IMR-90 (cell line): ENCODE data around the gene FAM229A. TPM values are rescaled to one million over a fixed set of nuclear protein-coding genes. Genes with fewer than 3 reads are reported as not detected.

Source experiments
- ATAC-seq: fragments of 200-7000 bp; cut with Tn5 transposase; 2 replicates; pipeline ENCODE4 v1.9.1; 2020; ENCODE audit warnings: low read depth, mild to moderate bottlenecking, moderate library complexity
- BruUV-seq: library from RNA; stranded (reverse); fragments of 400-500 nt; replicated peaks from 2 replicates; lab custom pipeline; 2021; lab: Mats Ljungman, UMichigan
- CTCF ChIA-PET: fragments of 300-600 bp; formaldehyde crosslinking; extraction: SDS; loops from one replicate; lab custom pipeline; 2021; ENCODE audit warnings: antibody characterized with exemption; lab: Yijun Ruan, JAX
- POLR2A ChIA-PET: fragments of 300-600 bp; sonication (Branson Sonifier 250); formaldehyde crosslinking; loops from one replicate; lab custom pipeline; 2022; ENCODE audit warnings: antibody characterized with exemption; ENCODE audit not compliant: unreplicated experiment; lab: Charles Lee
- DNase-seq: peaks from one replicate; pipeline ENCODE4 v3.0.0; 2013
- H2AFZ ChIP-seq: replicated peaks from 2 replicates; pipeline ENCODE3; 2013; ENCODE audit warnings: low read length, mild to moderate bottlenecking; ENCODE audit not compliant: poor library complexity
- H2AK5ac ChIP-seq: 2 replicates; pipeline ENCODE4 v1.6.1; 2013; ENCODE audit warnings: low read depth, low read length, inconsistent platforms
- H2AK9ac ChIP-seq: replicated peaks from 2 replicates; pipeline ENCODE3; 2013; ENCODE audit warnings: mild to moderate bottlenecking, low read depth, low read length, moderate library complexity; ENCODE audit not compliant: poor library complexity
- H2BK120ac ChIP-seq: 2 replicates; pipeline ENCODE4 v1.6.1; 2013; ENCODE audit warnings: low read depth, low read length, inconsistent platforms
- H2BK15ac ChIP-seq: 3 replicates; pipeline ENCODE4 v1.6.1; 2013; ENCODE audit warnings: low read depth, low read length, inconsistent platforms
- H2BK20ac ChIP-seq: 2 replicates; pipeline ENCODE4 v1.6.1; 2013; ENCODE audit warnings: low read depth, mild to moderate bottlenecking, inconsistent platforms, low read length, moderate library complexity
- H2BK5ac ChIP-seq: 2 replicates; pipeline ENCODE4 v1.6.1; 2013; ENCODE audit warnings: mild to moderate bottlenecking, low read depth, low read length, inconsistent platforms; ENCODE audit not compliant: poor library complexity, severe bottlenecking
- H3K14ac ChIP-seq: replicated peaks from 2 replicates; pipeline ENCODE4 v1.6.1; 2013; ENCODE audit warnings: low read depth, low read length, inconsistent platforms
- H3K18ac ChIP-seq: 2 replicates; pipeline ENCODE4 v1.6.1; 2013; ENCODE audit warnings: low read depth, low read length, control low read depth
- H3K23ac ChIP-seq: 2 replicates; pipeline ENCODE4 v1.6.1; 2013; ENCODE audit warnings: low read depth, low read length, inconsistent platforms
- H3K27ac ChIP-seq: 2 replicates; pipeline ENCODE4 v1.5.1; 2013; ENCODE audit warnings: mild to moderate bottlenecking, control low read depth, low read length; ENCODE audit not compliant: insufficient read depth
- H3K27me3 ChIP-seq: 2 replicates; pipeline ENCODE4 v1.6.1; 2013; ENCODE audit warnings: low read length; ENCODE audit not compliant: control insufficient read depth, insufficient read depth
- H3K36me3 ChIP-seq: 2 replicates; pipeline ENCODE4 v1.6.1; 2013; ENCODE audit warnings: low read length, mixed read lengths; ENCODE audit not compliant: control insufficient read depth, insufficient read depth
- H3K4ac ChIP-seq: 2 replicates; pipeline ENCODE4 v1.6.1; 2013; ENCODE audit warnings: low read depth, low read length, inconsistent platforms
- H3K4me1 ChIP-seq: 2 replicates; pipeline ENCODE4 v1.6.1; 2013; ENCODE audit warnings: low read length, mixed read lengths; ENCODE audit not compliant: control insufficient read depth, insufficient read depth
- H3K4me2 ChIP-seq: 2 replicates; pipeline ENCODE4 v1.6.1; 2013; ENCODE audit warnings: low read depth, mild to moderate bottlenecking, control low read depth, low read length, moderate library complexity
- H3K4me3 ChIP-seq: 2 replicates; pipeline ENCODE4 v1.5.1; 2013; ENCODE audit warnings: low read depth, mild to moderate bottlenecking, control low read depth, low read length, moderate library complexity; ENCODE audit not compliant: insufficient read depth
- H3K56ac ChIP-seq: 2 replicates; pipeline ENCODE4 v1.6.1; 2013; ENCODE audit warnings: low read length, inconsistent platforms; ENCODE audit not compliant: insufficient read depth; ENCODE audit errors: extremely low read depth
- H3K79me1 ChIP-seq, 2 experiments: 2 replicates each; pipeline ENCODE4 v1.6.1; 2013; ENCODE audit warnings: low read length in 2 of 2, inconsistent platforms in 1 of 2, low read depth in 1 of 2
- H3K9ac ChIP-seq: 2 replicates; pipeline ENCODE4 v1.6.1; 2013; ENCODE audit warnings: low read depth, low read length, control low read depth
- H3K9me1 ChIP-seq: 2 replicates; pipeline ENCODE4 v1.6.1; 2013; ENCODE audit warnings: low read length, inconsistent platforms; ENCODE audit not compliant: insufficient read depth
- H3K9me3 ChIP-seq: 2 replicates; pipeline ENCODE4 v1.6.1; 2013; ENCODE audit warnings: low read length; ENCODE audit not compliant: control insufficient read depth, insufficient read depth
- H4K20me1 ChIP-seq: 2 replicates; pipeline ENCODE4 v1.6.1; 2013; ENCODE audit warnings: low read length, inconsistent platforms; ENCODE audit not compliant: insufficient read depth
- H4K5ac ChIP-seq: 2 replicates; pipeline ENCODE4 v1.6.1; 2013; ENCODE audit warnings: mild to moderate bottlenecking, low read depth, low read length, control low read depth
- H4K8ac ChIP-seq, 2 experiments: 2 replicates each; pipeline ENCODE4 v1.6.1; 2013; ENCODE audit warnings: low read depth in 2 of 2, low read length in 2 of 2, control low read depth in 1 of 2, inconsistent platforms in 1 of 2
- H4K91ac ChIP-seq: 2 replicates; pipeline ENCODE4 v1.6.1; 2013; ENCODE audit warnings: low read depth, low read length, inconsistent platforms; ENCODE audit not compliant: insufficient read depth
- SMC3 ChIP-seq: fragments of 150-350 bp; IDR thresholded peaks from 2 replicates; pipeline ENCODE4 v1.6.1; 2016; ENCODE audit warnings: low read depth, mild to moderate bottlenecking, antibody characterized with exemption, low read length, moderate library complexity
- WGBS, 2 experiments: methylation state at CpG; one replicate each; pipeline versions ENCODE4 v1.1.5 to v1.1.7; 2013; ENCODE audit warnings: missing lambda C conversion rate in 2 of 2; ENCODE audit not compliant: insufficient read length in 1 of 2; ENCODE audit errors: extremely low coverage in 2 of 2; 5-methylcytosine and 5-hydroxymethylcytosine counted together
- dilution Hi-C: fragments of 300-500 bp; cut with HindIII; formaldehyde crosslinking; loops from one replicate; pipeline ENCODE4 v1.14.3; 2018; ENCODE audit warnings: low sequenced_read_pairs; ENCODE audit not compliant: unreplicated experiment
- in situ Hi-C: fragments of 300-500 bp; cut with MboI; formaldehyde crosslinking; loops from 3 replicates; pipeline ENCODE4 v1.14.3; 2019; ENCODE audit warnings: low sequenced_read_pairs, inconsistent platforms, mixed read lengths
- intact Hi-C: fragments of 100-400 bp; cut with micrococcal nuclease; formaldehyde crosslinking; loops from 2 replicates; pipeline ENCODE4 v1.10.0; 2022
- polyA plus RNA-seq, 3 experiments: library from polyadenylated mRNA; depleted of rRNA; stranded (reverse); fragments of >200 nt; gene quantifications; 2 replicates each; pipeline ENCODE4 v1.2.3, GENCODE V29; 2012; ENCODE audit warnings: low replicate concordance in 1 of 3
- total RNA-seq: library from RNA; depleted of rRNA; stranded (reverse); fragments of >200 nt; gene quantifications from 2 replicates; pipeline ENCODE4 v1.2.3, GENCODE V29; 2012

FAM229A gene
- total and polyA plus RNA-seq, 2 of the 4 experiments (the other 2 are of a cell fraction) = 0.36 to 4.3 TPM

GRCh38 chr1:32331549-32331948 is 30.7 kb downstream of the FAM229A start:
- no peak overlapping the region for H4K91ac ChIP-seq
- H3K9ac ChIP-seq = no peak overlapping the region
- no peak for ATAC-seq
- H3K56ac ChIP-seq = no peak overlapping the region
- peaks cover 34% of the 10 kb centered on the region for H4K20me1 ChIP-seq
- POLR2A ChIA-PET = interaction anchor here (0.6 kb wide), 1 partner anchor 115 kb away, joined by 3 read pairs; no protein-coding TSS in a partner anchor
- peaks cover 19% of the 10 kb centered on the region; the same call in 1 of the 2 replicates for H3K9me1 ChIP-seq
- H2AK9ac ChIP-seq = no peak overlapping the region
- no peak overlapping the region for H2BK5ac ChIP-seq
- peaks cover 19 to 73% of the 10 kb centered on the region in 2 experiments; a peak in 3 of 4 replicates for H3K79me1 ChIP-seq
- no TSS peak for BruUV-seq
- no peak overlapping the region for H4K5ac ChIP-seq
- H3K14ac ChIP-seq = no peak overlapping the region
- no peaks in the 10 kb centered on the region for H3K27me3 ChIP-seq
- H2AK5ac ChIP-seq = no peak overlapping the region
- H3K4me3 ChIP-seq = no peak overlapping the region
- 92% methylated on average over 2 of the region's 12 CpGs; no CpG with 5 or more reads in 1 of the 2 experiments for WGBS, 2 experiments
- no peak overlapping the region for H3K18ac ChIP-seq
- H3K4me2 ChIP-seq = no peak overlapping the region
- CTCF ChIA-PET = no interaction called here
- peaks cover 69% of the 10 kb centered on the region for H3K36me3 ChIP-seq
- H2AFZ ChIP-seq = no peak overlapping the region
- H3K4ac ChIP-seq = no peak overlapping the region
- in situ Hi-C loops (no loop called here), dilution Hi-C loops (no loop called here), intact Hi-C loops (loop anchor here (5.0 kb wide), 1 partner anchor 89 kb away; no protein-coding TSS in a partner anchor)
- H4K8ac ChIP-seq = no peak overlapping the region
- H3K4me1 ChIP-seq = peaks cover 4% of the 10 kb centered on the region
- no peak for TF ChIP-seq SMC3
- no peak for DNase-seq
- no peak overlapping the region for H2BK120ac ChIP-seq
- no peak overlapping the region for H2BK15ac ChIP-seq
- no peak overlapping the region for H3K27ac ChIP-seq
- H3K23ac ChIP-seq = no peak overlapping the region
- no peak overlapping the region for H2BK20ac ChIP-seq
- no peaks in the 10 kb centered on the region for H3K9me3 ChIP-seq
